HG03025 (cell line): Measurements from ENCODE around the gene SYNPR.
"Not testable (repeated sequence)": the region's sequence is repeated elsewhere in the genome, so short reads cannot be mapped to it uniquely, and the experiment has no call there.

ENCODE experiments used
- ATAC-seq: cut with Tn5 transposase; IDR thresholded peaks from one replicate; pipeline ENCODE4 v1.9.1; 2021; ENCODE audit warnings: mild to moderate bottlenecking, moderate library complexity; ENCODE audit not compliant: unreplicated experiment, low FRiP score

The SYNPR gene

DNA sequence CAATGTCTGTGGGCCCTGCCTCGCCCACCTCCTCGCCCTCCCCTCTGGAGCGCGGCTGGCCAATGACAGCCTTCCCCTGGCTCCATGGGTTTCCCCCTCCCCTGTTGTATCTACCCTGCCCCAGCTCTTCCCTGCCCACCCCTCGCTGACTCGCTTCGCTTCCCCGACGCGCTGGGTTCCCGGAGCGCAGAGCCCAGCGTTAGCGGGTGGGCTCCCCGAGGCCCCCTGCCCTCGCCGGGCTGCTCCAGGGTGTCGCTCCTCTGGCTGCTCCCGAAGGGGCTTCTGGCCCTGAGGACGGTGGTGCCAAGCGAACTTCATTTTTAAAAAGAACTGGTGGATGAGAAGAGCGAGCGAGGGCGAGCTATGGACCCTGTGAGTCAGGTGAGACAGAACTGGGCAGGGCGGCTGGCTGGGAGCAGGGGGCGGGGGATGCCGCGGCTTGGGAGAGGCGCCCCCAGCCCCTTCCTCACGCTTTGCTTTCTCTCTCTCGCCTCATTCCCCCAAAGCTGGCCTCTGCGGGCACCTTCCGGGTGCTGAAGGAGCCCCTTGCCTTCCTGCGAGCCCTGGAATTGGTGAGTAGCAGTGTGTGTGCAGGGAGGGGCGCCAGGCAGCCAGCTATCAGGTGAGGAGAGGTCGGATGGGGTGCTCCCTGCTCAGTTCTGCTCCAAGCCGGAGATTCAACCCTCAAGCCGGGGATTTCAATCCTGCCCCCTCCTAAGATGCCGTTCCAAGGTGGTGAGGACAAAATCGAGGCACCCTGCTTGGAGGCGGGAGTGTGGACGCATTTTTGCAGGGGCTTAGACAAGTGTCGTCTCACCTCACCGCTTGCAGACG lies at the start of gene SYNPR:
SYNPR (plus strand) TSS at position 138 of the 834 bp plus-strand sequence.
- ATAC-seq = no peak

GRCh38 chr3:63228677-63229076 lies 49.4 kb upstream of the SYNPR start:
- ATAC-seq = no peak

- ATAC-seq = no peak
These were observed 48.0 kb upstream of the SYNPR start for GRCh38 chr3:63230146-63230545.

GRCh38 chr3:63231643-63232042 lies 46.5 kb upstream of the SYNPR start:
- no peak for ATAC-seq

- ATAC-seq = no peak
These were observed 45.2 kb upstream of the SYNPR start for GRCh38 chr3:63232764-63233396.

- no peak for ATAC-seq
These were observed 37.7 kb upstream of the SYNPR start for GRCh38 chr3:63240381-63240902.

DNA sequence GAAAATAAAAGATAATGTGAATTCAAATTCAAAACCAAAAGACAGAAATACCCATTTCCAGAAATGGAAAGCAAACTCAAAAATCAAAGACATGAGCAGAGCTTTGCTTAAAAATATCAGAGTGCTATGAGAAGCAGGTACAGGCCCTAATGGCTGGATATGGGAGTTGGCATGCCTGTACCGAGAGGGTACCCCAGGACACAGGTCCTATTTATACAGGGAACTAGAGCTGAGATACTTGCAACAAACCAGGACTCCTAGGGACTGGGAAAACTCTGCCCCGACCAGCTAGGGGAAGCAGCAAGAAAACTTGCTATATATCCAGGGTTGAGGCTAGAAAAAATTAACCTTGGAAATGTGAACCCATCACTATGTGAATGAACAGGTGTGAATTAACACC lies 36.0 kb upstream of the SYNPR start:
- no peak for ATAC-seq

DNA sequence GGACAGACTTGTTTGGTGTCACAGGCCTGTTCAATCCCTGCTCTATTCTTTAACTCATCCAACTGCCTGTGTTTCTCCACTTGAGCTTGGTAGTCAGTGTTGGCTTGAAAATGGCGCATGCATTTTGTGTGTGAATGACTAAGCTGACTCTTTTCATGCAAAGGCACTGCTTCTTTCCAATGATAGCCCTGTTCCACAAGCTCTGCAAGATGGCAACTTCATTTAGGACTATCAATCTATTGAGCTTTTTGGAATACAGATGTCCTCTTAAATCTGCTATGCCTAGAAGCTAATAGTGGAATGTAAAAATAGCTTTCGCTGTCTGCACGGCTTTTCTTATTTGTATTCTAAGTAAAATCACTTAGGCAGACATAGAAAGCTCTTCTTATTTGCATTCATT lies 33.6 kb upstream of the SYNPR start:
- ATAC-seq = no peak

- no peak for ATAC-seq
These were observed 32.3 kb upstream of the SYNPR start for GRCh38 chr3:63245726-63246241.

GRCh38 chr3:63248015-63248414 lies 30.1 kb upstream of the SYNPR start:
- no peak for ATAC-seq

DNA sequence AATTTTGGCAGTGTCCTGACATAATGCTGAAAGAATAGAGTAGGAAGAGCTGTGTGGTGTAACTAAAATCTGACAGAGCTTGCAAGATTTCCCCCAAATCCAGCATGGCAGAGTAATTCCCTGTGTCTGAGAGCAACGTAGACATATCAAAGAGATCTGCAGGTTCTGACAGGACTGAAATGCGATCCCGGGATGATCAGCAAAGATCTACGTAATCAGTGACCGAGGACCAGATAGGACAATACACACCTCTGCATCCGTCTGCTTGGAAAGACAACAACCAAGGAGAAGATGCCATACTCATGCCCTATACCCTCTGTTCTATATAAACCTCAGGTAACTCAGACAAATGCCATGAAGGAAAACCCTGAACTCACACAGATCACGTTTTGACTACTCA lies 26.6 kb upstream of the SYNPR start:
- no peak for ATAC-seq

DNA sequence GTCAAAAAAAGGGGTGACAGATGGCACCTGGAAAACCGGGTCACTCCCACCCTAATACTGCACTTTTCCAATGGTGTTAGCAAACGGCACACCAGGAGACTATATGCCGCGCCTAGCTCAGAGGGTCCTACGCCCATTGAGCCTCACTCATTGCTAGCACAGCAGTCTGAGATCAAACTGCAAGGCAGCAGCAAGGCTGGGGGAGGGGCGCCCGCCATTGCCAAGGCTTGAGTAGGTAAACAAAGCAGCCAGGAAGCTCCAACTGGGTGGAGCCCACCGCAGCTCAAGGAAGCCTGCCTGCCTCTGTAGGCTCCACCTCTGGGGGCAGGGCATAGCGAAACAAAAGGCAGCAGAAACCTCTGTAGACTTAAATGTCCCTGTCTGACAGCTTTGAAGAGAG lies 22.3 kb upstream of the SYNPR start:
- not testable (repeated sequence) for ATAC-seq

DNA sequence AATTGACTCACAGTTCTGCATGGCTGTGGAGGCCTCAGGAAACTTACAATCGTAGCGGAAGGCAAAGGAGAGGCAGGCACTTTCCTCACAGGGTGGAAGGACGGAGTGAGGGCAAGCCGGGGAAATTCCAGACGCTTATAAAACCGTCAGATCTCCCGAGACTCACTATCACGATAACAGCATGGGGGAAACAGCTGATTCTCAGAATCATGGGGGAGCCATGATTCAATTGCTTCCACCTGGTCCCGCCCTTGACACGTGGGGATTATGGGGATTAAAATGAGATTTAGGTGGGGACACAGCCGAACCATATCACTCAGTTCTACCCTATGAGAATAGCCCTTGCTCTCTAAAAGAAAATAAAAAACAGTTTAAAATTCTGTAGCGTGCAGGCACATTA lies 13.4 kb upstream of the SYNPR start:
- ATAC-seq = no peak

- no peak for ATAC-seq
These were observed 3.7 kb upstream of the SYNPR start for GRCh38 chr3:63274359-63274758.

- no peak for ATAC-seq
These were observed 1.1 kb downstream of the SYNPR start for GRCh38 chr3:63279005-63279841.

DNA sequence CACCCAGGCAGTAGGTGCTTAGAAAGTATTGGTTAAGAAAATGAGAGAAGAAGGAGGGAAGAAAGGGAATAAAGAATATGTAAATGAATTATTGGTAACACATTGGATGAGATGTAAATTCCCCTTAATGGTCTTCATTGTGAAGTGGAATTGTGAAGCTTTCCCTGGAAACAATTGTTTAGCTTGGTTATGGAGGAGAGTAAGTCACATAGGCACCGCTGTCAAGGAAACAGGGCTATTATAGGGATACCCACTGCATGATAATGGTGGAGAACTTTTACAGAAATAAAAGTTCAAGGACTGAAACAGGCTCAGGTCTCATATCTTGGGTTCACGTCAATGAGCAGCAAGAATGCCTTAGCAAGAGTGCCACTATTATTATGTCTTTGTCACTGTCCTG lies 9.5 kb downstream of the SYNPR start:
- ATAC-seq = no peak

GRCh38 chr3:63290686-63291085 lies 12.6 kb downstream of the SYNPR start:
- ATAC-seq = no peak

GRCh38 chr3:63294332-63294731 lies 16.2 kb downstream of the SYNPR start:
- ATAC-seq = no peak

- no peak for ATAC-seq
These were observed 17.2 kb downstream of the SYNPR start for GRCh38 chr3:63295356-63295755.

GRCh38 chr3:63295806-63296205 lies 17.7 kb downstream of the SYNPR start:
- no peak for ATAC-seq

GRCh38 chr3:63296249-63296648 lies 18.1 kb downstream of the SYNPR start:
- no peak for ATAC-seq
